Measurements from ENCODE around the gene TSFM. TPM values are rescaled to one million over a fixed set of nuclear protein-coding genes. Genes with fewer than 3 reads are reported as not detected.

Gene TSFM
- total RNA-seq, 1 donor from 2014 or later: 18.1 TPM

DNA sequence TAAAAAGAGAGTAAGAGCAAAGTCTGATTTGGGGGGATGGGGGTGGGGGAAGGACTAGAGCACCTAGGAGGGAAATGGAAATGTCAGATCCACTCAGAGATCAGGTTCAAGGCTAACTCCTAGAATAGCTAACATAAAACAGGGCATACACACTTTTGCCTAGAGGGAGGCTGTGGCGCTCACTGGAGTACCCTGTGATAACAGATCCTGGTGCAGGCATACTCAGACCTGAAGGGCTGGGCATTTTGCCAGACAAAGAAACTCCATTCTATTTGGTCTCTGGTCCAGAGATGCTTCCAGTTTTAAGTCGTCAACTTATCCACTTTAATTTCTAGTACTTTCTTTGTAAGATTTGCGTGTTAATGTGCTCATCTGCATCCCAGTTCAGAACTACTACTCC, 58.1 kb downstream of the TSFM start:
- Mint-ChIP-seq H3K27me3 (ENCODE audit: insufficient read depth, low read depth) (peaks cover 3% of the 10 kb centered on the region), H3K4me3 (peak overlapping the region; percentile 39), H3K4me1 (peaks cover 86% of the 10 kb centered on the region), H3K27ac (peak overlapping the region; percentile 27), H3K9me3 (no peaks in the 10 kb centered on the region), H3K36me3 (no peaks in the 10 kb centered on the region)
- Histone ChIP-seq H3K27me3 (no peaks in the 10 kb centered on the region), H3K9ac (no peak overlapping the region), H3K4me2 (peak overlapping the region; percentile 80), H2AFZ (replicated peaks) (no peak overlapping the region), H3K79me2 (ENCODE audit: low read depth) (peaks cover 100% of the 10 kb centered on the region), H3K9me3 (ENCODE audit: low read depth) (no peaks in the 10 kb centered on the region), H3K27ac (no peak overlapping the region), H3F3A (ENCODE audit: low read depth) (peaks cover 64% of the 10 kb centered on the region), H3K36me3 (no peaks in the 10 kb centered on the region), H3K4me1 (peaks cover 81% of the 10 kb centered on the region), H3K4me3 (no peak overlapping the region), H4K20me1 (ENCODE audit: low read depth) (peaks cover 100% of the 10 kb centered on the region)
- DNase-seq (ENCODE audit: low spot score): no peak
- no peak for TF ChIP-seq EZH2 (IDR thresholded peaks at IDR 0.05)
- TF ChIP-seq, protein P1, sequence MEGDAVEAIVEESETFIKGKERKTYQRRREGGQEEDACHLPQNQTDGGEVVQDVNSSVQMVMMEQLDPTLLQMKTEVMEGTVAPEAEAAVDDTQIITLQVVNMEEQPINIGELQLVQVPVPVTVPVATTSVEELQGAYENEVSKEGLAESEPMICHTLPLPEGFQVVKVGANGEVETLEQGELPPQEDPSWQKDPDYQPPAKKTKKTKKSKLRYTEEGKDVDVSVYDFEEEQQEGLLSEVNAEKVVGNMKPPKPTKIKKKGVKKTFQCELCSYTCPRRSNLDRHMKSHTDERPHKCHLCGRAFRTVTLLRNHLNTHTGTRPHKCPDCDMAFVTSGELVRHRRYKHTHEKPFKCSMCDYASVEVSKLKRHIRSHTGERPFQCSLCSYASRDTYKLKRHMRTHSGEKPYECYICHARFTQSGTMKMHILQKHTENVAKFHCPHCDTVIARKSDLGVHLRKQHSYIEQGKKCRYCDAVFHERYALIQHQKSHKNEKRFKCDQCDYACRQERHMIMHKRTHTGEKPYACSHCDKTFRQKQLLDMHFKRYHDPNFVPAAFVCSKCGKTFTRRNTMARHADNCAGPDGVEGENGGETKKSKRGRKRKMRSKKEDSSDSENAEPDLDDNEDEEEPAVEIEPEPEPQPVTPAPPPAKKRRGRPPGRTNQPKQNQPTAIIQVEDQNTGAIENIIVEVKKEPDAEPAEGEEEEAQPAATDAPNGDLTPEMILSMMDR (IDR thresholded peaks at IDR 0.05): no peak
- TF ChIP-seq EZH2phosphoT487 (IDR thresholded peaks at IDR 0.05): no peak

DNA sequence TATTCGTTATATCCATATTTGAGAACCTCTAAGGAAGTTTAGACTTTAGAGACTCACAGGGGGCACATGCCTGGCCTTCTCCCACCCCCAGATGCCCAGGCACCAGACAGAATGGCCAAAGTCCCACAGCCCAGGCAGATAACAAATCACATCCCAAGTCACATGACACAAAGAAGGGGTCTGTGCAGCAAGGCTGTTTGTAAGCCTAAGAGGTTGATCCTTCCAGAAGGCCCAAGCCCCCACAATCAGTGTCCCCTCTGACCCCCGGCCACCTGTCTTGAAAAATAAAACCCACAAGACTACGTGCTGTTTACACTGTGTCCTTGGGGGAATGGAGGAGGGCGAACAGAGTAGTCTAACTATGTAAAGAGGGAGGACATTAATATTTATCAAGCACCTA, 58.9 kb downstream of the TSFM start:
- H3K36me3 Mint-ChIP-seq: no peaks in the 10 kb centered on the region
- Histone ChIP-seq H3K79me2 (ENCODE audit: low read depth) (peaks cover 98% of the 10 kb centered on the region), H3K27ac (no peak overlapping the region), H3K9ac (no peak overlapping the region), H3K36me3 (no peaks in the 10 kb centered on the region), H3K4me1 (peaks cover 74% of the 10 kb centered on the region), H3K9me3 (ENCODE audit: low read depth) (no peaks in the 10 kb centered on the region), H3K4me2 (peak overlapping the region; percentile 80), H2AFZ (replicated peaks) (no peak overlapping the region), H3K27me3 (no peaks in the 10 kb centered on the region), H3K4me3 (no peak overlapping the region), H4K20me1 (ENCODE audit: low read depth) (peaks cover 95% of the 10 kb centered on the region), H3F3A (ENCODE audit: low read depth) (peaks cover 64% of the 10 kb centered on the region)
- H3K4me3 Mint-ChIP-seq: no peak overlapping the region
- H3K27me3 Mint-ChIP-seq (ENCODE audit: insufficient read depth, low read depth): peaks cover 3% of the 10 kb centered on the region
- no peaks in the 10 kb centered on the region for H3K9me3 Mint-ChIP-seq
- TF ChIP-seq, protein P1 (IDR thresholded peaks at IDR 0.05): no peak
- TF ChIP-seq EZH2phosphoT487 (IDR thresholded peaks at IDR 0.05): no peak
- no peak for TF ChIP-seq EZH2 (IDR thresholded peaks at IDR 0.05)
- H3K4me1 Mint-ChIP-seq: peaks cover 78% of the 10 kb centered on the region
- no peak for DNase-seq (ENCODE audit: low spot score)
- no peak overlapping the region for H3K27ac Mint-ChIP-seq

DNA sequence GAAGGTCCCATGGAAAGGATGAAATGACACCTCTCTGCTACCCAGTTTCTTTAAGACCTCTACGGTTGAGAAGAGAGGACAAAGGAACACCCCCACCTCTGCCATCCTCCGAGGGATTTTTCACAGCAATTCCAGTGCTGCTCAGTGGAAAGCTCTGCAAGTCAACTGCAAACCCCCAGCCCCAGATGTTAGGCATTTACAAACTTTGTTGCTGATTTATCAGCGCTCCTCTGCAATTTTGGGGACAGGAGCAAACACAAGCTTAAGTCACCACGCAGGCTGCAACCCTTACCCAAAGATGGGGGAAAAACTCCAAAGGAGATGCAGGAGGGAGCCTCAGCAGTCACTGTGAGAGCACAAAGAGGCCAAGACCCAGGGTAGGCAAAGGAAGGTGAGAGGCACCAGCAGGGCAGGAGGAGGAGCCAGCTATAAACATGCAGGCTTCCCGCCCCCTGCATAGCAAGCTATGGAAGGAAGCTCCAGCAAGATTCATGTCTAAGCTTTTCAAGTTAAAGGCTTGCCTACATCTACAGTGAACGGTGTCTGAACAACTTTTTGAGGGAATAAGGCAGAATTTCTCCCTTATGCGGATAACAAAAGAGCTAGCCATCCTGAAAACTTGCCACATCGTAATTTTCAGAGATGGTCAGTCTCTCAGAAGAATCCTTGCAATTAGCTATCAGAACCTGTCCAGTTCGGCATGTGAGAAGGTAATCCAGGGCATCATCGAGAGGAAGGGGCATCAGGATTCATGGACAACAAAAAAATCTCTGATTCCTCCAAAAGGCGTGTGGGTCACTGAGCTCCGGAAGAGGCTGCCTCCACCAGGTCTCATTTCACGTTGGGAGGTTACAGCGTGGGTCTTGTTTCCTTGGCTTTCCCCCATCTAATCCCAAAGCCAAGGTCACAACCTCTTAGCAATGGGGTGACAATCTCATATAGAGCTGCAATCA, 60.0 kb downstream of the TSFM start:
- Histone ChIP-seq H3K9me3 (ENCODE audit: low read depth) (no peaks in the 10 kb centered on the region), H3K4me2 (peak overlapping the region; percentile 80), H3K4me3 (peak overlapping the region; percentile 37), H2AFZ (replicated peaks) (no peak overlapping the region), H3K9ac (no peak overlapping the region), H4K20me1 (ENCODE audit: low read depth) (peaks cover 83% of the 10 kb centered on the region), H3K36me3 (no peaks in the 10 kb centered on the region), H3K4me1 (peaks cover 62% of the 10 kb centered on the region), H3K79me2 (ENCODE audit: low read depth) (peaks cover 87% of the 10 kb centered on the region), H3F3A (ENCODE audit: low read depth) (peaks cover 55% of the 10 kb centered on the region), H3K27me3 (no peaks in the 10 kb centered on the region), H3K27ac (peak overlapping the region; percentile 49)
- peaks cover 71% of the 10 kb centered on the region for H3K4me1 Mint-ChIP-seq
- peaks cover 3% of the 10 kb centered on the region for H3K27me3 Mint-ChIP-seq (ENCODE audit: insufficient read depth, low read depth)
- DNase-seq (ENCODE audit: low spot score): peak; percentile 72
- TF ChIP-seq, protein P1 (IDR thresholded peaks at IDR 0.05): no peak
- TF ChIP-seq EZH2 (IDR thresholded peaks at IDR 0.05): no peak
- no peak for TF ChIP-seq EZH2phosphoT487 (IDR thresholded peaks at IDR 0.05)
- H3K36me3 Mint-ChIP-seq: no peaks in the 10 kb centered on the region
- no peak overlapping the region for H3K27ac Mint-ChIP-seq
- no peaks in the 10 kb centered on the region for H3K9me3 Mint-ChIP-seq
- peak overlapping the region; percentile 92 for H3K4me3 Mint-ChIP-seq
